HG03097 (cell line): ENCODE results near the gene IGLL1.

Experiments used
- ATAC-seq: cut with Tn5 transposase; IDR thresholded peaks from one replicate; pipeline ENCODE4 v1.9.1; 2021; ENCODE audit not compliant: unreplicated experiment, low FRiP score

Gene IGLL1

DNA sequence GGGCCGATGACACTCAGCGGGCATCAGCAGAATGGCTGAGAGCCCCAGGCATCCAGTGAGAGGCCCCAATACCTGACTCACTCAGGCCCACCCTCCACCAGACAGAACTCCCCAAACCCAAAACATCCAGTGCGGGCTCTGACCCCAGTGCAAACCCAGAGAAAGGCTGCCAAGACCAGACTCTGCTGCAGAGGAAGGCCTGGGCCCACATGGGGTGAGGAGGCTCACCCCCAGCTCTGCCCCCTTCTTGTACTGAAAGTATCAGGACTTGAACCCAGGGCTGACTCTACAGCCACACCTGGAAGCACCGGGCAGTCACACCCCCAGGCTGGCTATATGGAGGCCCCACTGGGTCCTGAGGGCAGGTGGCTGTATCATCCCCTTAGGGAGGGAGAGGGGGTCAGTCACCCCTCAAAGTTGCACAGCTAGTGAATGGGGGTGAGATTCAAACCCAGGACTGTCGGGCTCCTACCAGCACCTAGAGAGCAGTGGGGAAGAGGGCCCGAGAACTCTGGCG is 49.3 kb downstream of the IGLL1 start:
- no peak for ATAC-seq

DNA sequence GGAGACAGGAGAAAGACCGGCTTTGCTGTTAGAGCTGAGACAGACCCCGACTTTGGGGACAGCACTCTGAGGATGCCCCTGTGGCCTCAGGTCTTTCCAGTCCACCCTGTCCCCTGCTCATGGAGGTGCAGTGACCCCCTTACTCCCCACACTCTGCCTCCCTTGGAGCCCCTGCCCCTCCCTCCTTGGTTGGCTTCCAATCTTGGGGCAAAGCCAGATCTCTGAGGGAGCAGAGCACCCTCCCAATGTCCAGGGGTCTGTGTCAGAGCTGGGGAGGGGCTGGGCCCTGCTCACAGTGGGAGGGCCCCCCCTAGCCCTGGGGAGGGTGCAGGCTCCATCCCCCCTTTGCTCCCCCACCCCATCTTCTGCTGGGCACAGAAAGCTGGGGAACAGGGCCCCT is 50.0 kb downstream of the IGLL1 start:
- ATAC-seq, result no peak

DNA sequence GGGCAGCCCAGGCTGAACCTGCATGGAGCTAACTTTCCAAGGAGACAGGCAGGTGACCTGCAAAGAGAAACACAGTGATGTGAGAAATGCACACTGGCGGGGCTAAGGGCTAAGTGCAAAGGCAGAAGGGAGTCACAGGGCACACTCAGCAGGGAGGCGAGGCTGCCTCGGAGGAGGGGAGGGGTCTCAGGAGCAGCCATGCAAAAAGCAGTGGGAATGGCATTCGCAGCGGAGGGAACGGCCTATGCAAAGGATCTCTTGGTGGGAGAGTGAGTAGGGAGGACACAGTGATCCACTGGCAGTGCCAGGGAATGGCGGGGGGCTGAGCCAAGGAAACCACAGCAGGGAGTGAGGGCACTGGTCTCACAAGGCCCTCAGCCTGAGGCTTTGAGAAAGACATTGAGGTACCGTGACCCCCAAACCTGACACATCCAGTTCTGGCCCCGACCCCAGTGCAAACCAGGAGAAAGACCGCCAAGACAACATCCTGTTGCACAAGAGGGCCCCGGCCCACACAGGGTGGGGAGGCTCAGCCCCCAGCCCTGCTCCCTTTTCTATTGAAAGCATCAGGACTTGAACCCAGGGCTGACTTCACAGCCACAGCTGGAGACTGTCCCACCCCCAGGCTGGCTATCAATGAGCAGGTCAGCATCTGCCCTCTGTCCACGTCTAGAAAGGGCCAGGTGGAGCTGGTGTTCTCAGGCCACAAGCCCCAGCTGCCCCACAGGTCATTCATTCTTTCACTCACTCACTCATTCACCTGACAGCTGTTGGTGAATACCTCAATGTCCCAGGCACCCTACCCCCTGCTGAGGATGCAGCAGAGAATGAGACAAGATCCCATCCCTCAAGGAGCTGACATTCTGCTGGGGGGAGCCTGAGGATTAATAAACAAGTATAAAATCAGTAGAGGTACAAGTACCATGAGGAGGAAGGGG is 50.7 kb downstream of the IGLL1 start:
- ATAC-seq, result no peak

DNA sequence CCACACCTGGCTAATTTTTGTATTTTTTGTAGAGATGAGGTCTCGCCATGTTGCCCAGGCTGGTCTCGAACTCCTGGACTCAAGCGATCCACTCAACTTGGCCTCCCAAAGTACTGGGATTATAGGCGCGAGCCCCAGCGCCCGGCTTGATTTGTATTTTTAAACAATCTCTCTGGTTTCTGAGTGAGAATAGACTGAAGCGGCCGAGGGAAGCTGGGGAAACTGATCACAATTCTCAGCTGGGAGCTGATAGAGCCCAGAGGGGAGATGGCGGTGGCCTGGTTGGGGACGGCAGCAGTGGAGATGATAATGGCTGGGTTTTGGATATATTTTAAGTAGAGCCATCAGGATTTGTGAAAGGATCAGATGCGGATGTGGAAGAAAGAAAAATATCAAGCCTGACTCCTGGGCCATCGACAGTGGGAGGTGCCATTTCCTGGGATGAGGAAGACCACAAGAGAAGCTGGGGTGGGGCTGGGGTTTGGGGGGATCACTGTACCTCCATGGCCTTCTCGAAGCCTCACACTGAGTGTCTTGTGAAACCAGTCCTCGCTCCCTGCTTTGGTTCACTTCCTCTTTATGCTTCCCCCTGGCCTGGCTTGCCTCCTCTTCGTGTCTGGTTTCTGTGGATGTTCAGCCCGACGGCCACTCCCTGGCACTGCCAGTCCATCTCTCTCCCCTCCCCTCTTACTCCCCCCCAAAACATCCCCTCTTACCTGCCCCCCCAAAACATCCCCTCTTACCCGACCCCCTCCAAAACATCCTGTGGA is 51.9 kb downstream of the IGLL1 start:
- no peak for ATAC-seq

DNA sequence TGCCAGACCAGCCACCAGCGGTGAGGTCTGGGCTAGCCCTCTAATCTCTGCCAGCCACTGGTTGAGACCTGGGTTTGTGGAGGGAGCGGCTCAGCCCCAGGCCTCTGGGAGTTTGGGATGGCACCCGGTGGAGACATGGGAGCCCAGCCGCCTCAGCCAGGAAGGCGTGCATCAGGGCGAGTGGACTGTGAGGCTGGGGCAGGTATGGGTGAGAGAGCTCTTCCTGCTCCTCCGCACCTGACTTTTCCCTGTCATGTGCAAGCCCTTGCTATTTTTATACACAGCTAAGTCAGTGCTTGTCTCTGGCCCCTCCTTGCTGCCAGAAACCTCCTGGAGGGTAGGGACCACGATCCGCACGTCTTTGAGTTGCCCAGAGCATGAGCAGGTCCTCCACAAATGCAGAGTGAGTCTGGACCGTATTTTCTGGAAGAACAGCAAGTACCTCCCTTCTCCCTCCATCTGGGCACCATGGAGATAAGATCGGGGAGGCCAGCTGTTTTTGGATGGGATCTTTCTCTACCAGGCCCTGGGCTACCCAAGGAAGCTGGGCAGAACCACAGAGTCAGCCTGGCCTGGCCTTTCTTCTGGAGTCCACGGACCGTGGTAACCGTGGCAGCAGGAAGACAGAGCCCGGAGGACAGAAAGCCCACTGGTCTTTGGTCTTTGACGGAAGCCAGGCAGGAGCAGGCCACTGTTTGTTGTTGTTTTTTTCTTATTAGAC is 53.3 kb downstream of the IGLL1 start:
- no peak for ATAC-seq

DNA sequence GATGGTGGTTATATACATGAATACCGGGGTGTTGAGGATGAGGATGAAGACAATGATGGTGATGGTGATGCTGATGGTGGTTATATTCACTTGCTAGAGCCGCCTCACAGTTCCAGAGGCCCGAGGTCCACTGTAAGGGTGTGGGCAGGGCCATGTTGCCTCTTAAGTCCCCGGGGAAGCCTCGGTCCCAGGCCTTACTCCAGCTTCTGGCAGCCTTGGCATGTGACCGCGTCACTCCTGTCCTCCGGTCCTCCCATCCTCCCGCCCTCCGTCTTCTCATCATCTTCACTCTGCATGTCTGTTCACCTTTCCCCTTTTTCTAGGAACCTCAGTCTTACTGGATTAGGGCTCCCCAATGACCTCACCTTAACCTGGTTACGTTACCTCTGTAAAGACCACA is 54.6 kb downstream of the IGLL1 start:
- no peak for ATAC-seq

DNA sequence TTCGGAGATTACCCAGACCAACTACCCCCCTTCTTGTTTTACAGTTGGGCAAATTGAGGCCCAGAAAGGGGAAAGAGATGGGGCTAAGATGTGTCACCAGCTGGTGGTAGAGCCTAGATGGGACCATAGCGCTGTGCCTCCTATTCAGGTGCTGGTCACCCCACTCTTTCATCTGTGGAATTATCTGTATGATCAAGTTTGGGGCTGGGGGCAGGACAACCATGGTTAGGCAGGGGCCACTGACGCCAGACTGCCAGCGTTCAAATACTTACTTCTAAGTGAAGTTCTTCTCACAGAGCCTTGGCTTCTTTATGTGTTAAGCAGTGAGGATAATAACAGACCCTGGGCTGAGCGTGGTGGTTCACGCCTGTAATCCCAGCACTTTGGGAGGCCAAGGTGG is 55.9 kb downstream of the IGLL1 start:
- ATAC-seq, result no peak

DNA sequence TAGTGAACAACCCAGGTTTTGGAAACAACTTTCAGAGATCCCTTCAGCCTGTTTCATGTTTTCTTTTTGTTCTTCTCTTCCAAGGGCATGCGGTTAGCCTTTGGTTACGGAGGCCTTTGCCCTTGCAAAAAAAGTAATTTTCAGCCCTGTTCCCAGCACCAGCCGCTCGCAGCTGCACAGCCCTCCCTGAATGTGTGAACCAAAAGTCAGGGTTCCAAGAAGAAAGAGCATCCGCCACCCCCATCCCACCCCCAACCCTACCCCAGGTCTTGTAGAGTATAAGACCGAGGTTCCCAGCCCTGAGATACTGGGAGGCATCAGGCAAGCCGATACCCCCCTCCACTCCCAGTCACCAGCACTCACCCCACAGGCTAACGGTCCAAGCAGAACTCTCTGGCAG is 56.4 kb downstream of the IGLL1 start:
- ATAC-seq, result no peak
